H1 (cell line): ENCODE results near the gene LIMK1. TPM values are rescaled to one million over a fixed set of nuclear protein-coding genes. Genes with fewer than 3 reads are reported as not detected.

Source experiments
- CTCF ChIA-PET: fragments of 300-600 bp; sonication (Branson Sonifier 250); formaldehyde crosslinking; loops from one replicate; lab custom pipeline; 2021; ENCODE audit not compliant: partially characterized antibody; lab: Charles Lee
- POLR2A ChIA-PET: fragments of 300-600 bp; sonication (Branson Sonifier 250); formaldehyde crosslinking; loops from one replicate; lab custom pipeline; 2021; ENCODE audit warnings: inconsistent platforms; ENCODE audit not compliant: partially characterized antibody; lab: Charles Lee
- DNase-seq, 2 experiments: peaks; one replicate each; pipeline versions ENCODE4 v3.0.0 to v3.0.0-alpha.2; 2010 to 2022; ENCODE audit warnings: low spot score in 2 of 2, low read depth in 1 of 2, mixed read lengths in 1 of 2
- FAIRE-seq: peaks from 2 replicates; lab custom pipeline; 2011; peaks lifted over from hg19 to GRCh38; lab: Jason Lieb, UNC
- H2AFZ ChIP-seq: 2 replicates; pipeline ENCODE4 v1.8.1; 2012; ENCODE audit warnings: low read length, inconsistent platforms
- H2AK5ac ChIP-seq: 2 replicates; pipeline ENCODE4 v1.6.1; 2013; ENCODE audit warnings: low read depth, low read length
- H2BK120ac ChIP-seq: replicated peaks from 2 replicates; pipeline ENCODE3; 2013; ENCODE audit warnings: low read depth, low read length, inconsistent platforms
- H2BK12ac ChIP-seq: 2 replicates; pipeline ENCODE4 v1.6.1; 2013; ENCODE audit warnings: low read depth, low read length
- H2BK15ac ChIP-seq: 2 replicates; pipeline ENCODE4 v1.6.1; 2013; ENCODE audit warnings: low read length
- H2BK20ac ChIP-seq: 2 replicates; pipeline ENCODE4 v1.6.1; 2013; ENCODE audit warnings: low read length
- H2BK5ac ChIP-seq: 2 replicates; pipeline ENCODE4 v1.6.1; 2013; ENCODE audit warnings: low read depth, low read length
- H3K14ac ChIP-seq: 2 replicates; pipeline ENCODE4 v1.6.1; 2013; ENCODE audit warnings: inconsistent platforms; ENCODE audit not compliant: insufficient read length
- H3K18ac ChIP-seq: 2 replicates; pipeline ENCODE4 v1.6.1; 2013; ENCODE audit warnings: low read length; ENCODE audit errors: extremely low read depth
- H3K23ac ChIP-seq: 2 replicates; pipeline ENCODE4 v1.6.1; 2013; ENCODE audit warnings: inconsistent platforms; ENCODE audit not compliant: insufficient read length
- H3K23me2 ChIP-seq: 2 replicates; pipeline ENCODE4 v1.6.1; 2013; ENCODE audit warnings: low read depth, low read length
- H3K27ac ChIP-seq: 2 replicates; pipeline ENCODE4 v1.6.1; 2011; ENCODE audit warnings: low read depth, low read length, inconsistent platforms
- H3K27me3 ChIP-seq, 4 experiments: replicated peaks in 1 of 4; 1 replicate in 1 of 4; 2 replicates in 3 of 4; pipeline versions ENCODE4 v1.6.1 to v1.8.1; 2011 to 2013; ENCODE audit warnings: low read length in 3 of 4, mild to moderate bottlenecking in 3 of 4, inconsistent platforms in 2 of 4, mixed read lengths in 2 of 4, moderate library complexity in 1 of 4; ENCODE audit not compliant: control insufficient read depth in 3 of 4, insufficient read depth in 3 of 4; ENCODE audit errors: extremely low read depth in 1 of 4
- H3K36me3 ChIP-seq, 4 experiments: 2 replicates each; pipeline versions ENCODE4 v1.6.1 to v1.8.1; 2011 to 2013; ENCODE audit warnings: mild to moderate bottlenecking in 4 of 4, low read length in 3 of 4, moderate library complexity in 2 of 4, control low read depth in 1 of 4, inconsistent platforms in 1 of 4; ENCODE audit not compliant: insufficient read depth in 4 of 4, control insufficient read depth in 2 of 4
- H3K4ac ChIP-seq: replicated peaks from 2 replicates; pipeline ENCODE3; 2013; ENCODE audit warnings: low read length, low read depth, mixed read lengths, inconsistent platforms; ENCODE audit not compliant: insufficient read length
- H3K4me1 ChIP-seq, 4 experiments: replicated peaks in 1 of 4; 1 replicate in 1 of 4; 2 replicates in 3 of 4; pipeline versions ENCODE4 v1.6.1 to v1.8.1; 2011 to 2013; ENCODE audit warnings: low read length in 3 of 4, inconsistent platforms in 2 of 4, mixed read lengths in 1 of 4; ENCODE audit not compliant: insufficient read depth in 4 of 4, control insufficient read depth in 3 of 4
- H3K4me2 ChIP-seq, 2 experiments: 2 replicates each; pipeline versions ENCODE4 v1.6.1 to v1.8.1; 2011 to 2013; ENCODE audit warnings: low read depth in 2 of 2, low read length in 2 of 2, control low read depth in 1 of 2, inconsistent platforms in 1 of 2, mild to moderate bottlenecking in 1 of 2; ENCODE audit not compliant: insufficient read depth in 1 of 2
- H3K4me3 ChIP-seq, 4 experiments: fragments of 200-600, 300-600 bp in 1 of 4; sonication (generic), shearing (Covaris generic), sonication (Bioruptor Twin) in 1 of 4; 2 replicates each; pipeline versions ENCODE4 v1.5.1 to v1.8.1; 2011 to 2016; ENCODE audit warnings: low read length in 4 of 4, low read depth in 3 of 4, control low read depth in 2 of 4, inconsistent platforms in 2 of 4, mild to moderate bottlenecking in 2 of 4, mixed read lengths in 1 of 4, moderate library complexity in 1 of 4; ENCODE audit not compliant: insufficient read depth in 2 of 4; ENCODE audit errors: extremely low read depth in 1 of 4
- H3K56ac ChIP-seq: replicated peaks from 2 replicates; pipeline ENCODE3; 2013; ENCODE audit warnings: low read depth, mild to moderate bottlenecking, mixed read lengths, low read length, inconsistent platforms; ENCODE audit not compliant: insufficient read length
- H3K79me1 ChIP-seq: 2 replicates; pipeline ENCODE4 v1.6.1; 2013; ENCODE audit warnings: low read depth, low read length, control low read depth
- H3K79me2 ChIP-seq, 2 experiments: 2 replicates each; pipeline versions ENCODE4 v1.6.1 to v1.8.1; 2012 to 2013; ENCODE audit warnings: low read length in 2 of 2, mild to moderate bottlenecking in 2 of 2, inconsistent platforms in 1 of 2; ENCODE audit not compliant: insufficient read depth in 2 of 2, control insufficient read depth in 1 of 2
- H3K9ac ChIP-seq, 4 experiments: replicated peaks in 1 of 4; 1 replicate in 1 of 4; 2 replicates in 3 of 4; pipeline versions ENCODE4 v1.6.1 to v1.8.1; 2011 to 2013; ENCODE audit warnings: low read depth in 3 of 4, low read length in 3 of 4, control low read depth in 2 of 4, mild to moderate bottlenecking in 2 of 4, moderate library complexity in 2 of 4, inconsistent platforms in 1 of 4; ENCODE audit errors: extremely low read depth in 1 of 4
- H3K9me3 ChIP-seq, 2 experiments: 2 replicates each; pipeline versions ENCODE4 v1.6.1 to v1.8.1; 2012 to 2013; ENCODE audit warnings: mild to moderate bottlenecking in 2 of 2, moderate library complexity in 2 of 2, control low read depth in 1 of 2, inconsistent platforms in 1 of 2, low read depth in 1 of 2, low read length in 1 of 2, mixed read lengths in 1 of 2; ENCODE audit not compliant: insufficient read depth in 2 of 2
- H4K20me1 ChIP-seq, 2 experiments: replicated peaks in 1 of 2; 2 replicates each; pipeline versions ENCODE3 to v1.8.1; 2011 to 2013; ENCODE audit warnings: inconsistent platforms in 2 of 2, low read length in 2 of 2, mild to moderate bottlenecking in 1 of 2; ENCODE audit not compliant: insufficient read depth in 2 of 2, control insufficient read depth in 1 of 2
- H4K5ac ChIP-seq: 2 replicates; pipeline ENCODE4 v1.6.1; 2013; ENCODE audit warnings: low read length, low read depth, mixed read lengths, inconsistent platforms; ENCODE audit not compliant: insufficient read length
- H4K8ac ChIP-seq: 2 replicates; pipeline ENCODE4 v1.8.0; 2013; ENCODE audit warnings: mild to moderate bottlenecking, moderate library complexity, low read length, inconsistent platforms; ENCODE audit not compliant: insufficient read depth; ENCODE audit errors: extremely low read depth
- H4K91ac ChIP-seq: replicated peaks from 2 replicates; pipeline ENCODE3; 2013; ENCODE audit warnings: low read length, mixed read lengths, inconsistent platforms; ENCODE audit not compliant: insufficient read length
- SP4 ChIP-seq: IDR thresholded peaks from 2 replicates; pipeline ENCODE4 v1.6.1; 2012; ENCODE audit warnings: low read length, inconsistent platforms
- WGBS, 2 experiments: shearing (Covaris generic) in 1 of 2; methylation state at CpG; one replicate each; pipeline versions ENCODE4 v1.1.6 to v1.1.7; 2013 to 2015; ENCODE audit warnings: low lambda C conversion rate in 2 of 2, mixed read lengths in 2 of 2, inconsistent platforms in 1 of 2, low coverage in 1 of 2, missing lambda C conversion rate in 1 of 2; ENCODE audit not compliant: insufficient replicate concordance in 2 of 2, insufficient coverage in 1 of 2, insufficient read length in 1 of 2; ENCODE audit errors: extremely low coverage in 1 of 2, missing lambda C conversion rate in 1 of 2; 5-methylcytosine and 5-hydroxymethylcytosine counted together
- polyA plus RNA-seq, 7 experiments: library from polyadenylated mRNA; depleted of rRNA in 3 of 7; stranded (reverse) in 5 of 7; unstranded in 2 of 7; fragments of >200 nt in 5 of 7; fragments of 200-250 nt in 2 of 7; gene quantifications; 1 replicate in 5 of 7; 2 replicates in 1 of 7; 4 replicates in 1 of 7; pipeline versions ENCODE4 v1.2.1 to v1.2.3, GENCODE V29; 2011 to 2013; ENCODE audit warnings: missing spikeins in 2 of 7, mixed read lengths in 2 of 7
- total RNA-seq: library from RNA; stranded (reverse); fragmentation: NEBNext Ultra II Directional; extraction: Animal tissue kit (Norgen Biotek cat#: 25700); gene quantifications from 2 replicates; pipeline ENCODE4 v1.2.1, GENCODE V29; 2021

Gene LIMK1
- total and polyA plus RNA-seq, 2 of the 8 experiments (the other 6 are each of a cell fraction or from before 2014, with no cell fraction given), result 93.5 to 108 TPM

GRCh38 chr7:74057987-74058386, 25.6 kb upstream of the LIMK1 start:
- no peak overlapping the region for H2BK120ac ChIP-seq
- no peak overlapping the region for H4K8ac ChIP-seq
- H4K5ac ChIP-seq, result no peak overlapping the region
- no peaks in the 10 kb centered on the region for H3K9me3 ChIP-seq
- no peak overlapping the region for H2BK15ac ChIP-seq
- no peak overlapping the region for H3K23ac ChIP-seq
- H3K14ac ChIP-seq, result no peak overlapping the region
- H3K23me2 ChIP-seq, result peaks cover 7% of the 10 kb centered on the region; the same call in 1 of the 2 replicates
- H3K79me2 ChIP-seq, result no peaks in the 10 kb centered on the region
- no peak for DNase-seq
- no peak overlapping the region for H3K56ac ChIP-seq
- H3K18ac ChIP-seq, result no peak overlapping the region
- H4K20me1 ChIP-seq, result no peaks in the 10 kb centered on the region
- H3K4ac ChIP-seq, result no peak overlapping the region
- H2BK5ac ChIP-seq, result no peak overlapping the region
- H2BK20ac ChIP-seq, result no peak overlapping the region
- H3K4me2 ChIP-seq, result no peak overlapping the region
- no peak overlapping the region for H3K27ac ChIP-seq
- no peak overlapping the region for H2BK12ac ChIP-seq
- FAIRE-seq, result no peak
- H2AK5ac ChIP-seq, result no peak overlapping the region
- no peak overlapping the region for H4K91ac ChIP-seq
- no peaks in the 10 kb centered on the region for H3K79me1 ChIP-seq
- POLR2A ChIA-PET, result no interaction called here
- no peak overlapping the region for H2AFZ ChIP-seq
- 100% methylated on average over 1 of the region's 1 CpG; no CpG with 5 or more reads in 1 of the 2 experiments for WGBS, 2 experiments
- H3K9ac ChIP-seq, result no peak overlapping the region
- peaks cover 0 to 3% (median 0%) of the 10 kb centered on the region in 4 experiments; a peak in 1 of 7 replicates for H3K27me3 ChIP-seq
- H3K4me3 ChIP-seq, result no peak overlapping the region
- no peaks in the 10 kb centered on the region for H3K36me3 ChIP-seq
- no peaks in the 10 kb centered on the region; a peak in 1 of 7 replicates for H3K4me1 ChIP-seq
- TF ChIP-seq SP4, result no peak
- TF ChIP-seq, all 59 proteins: peak for 0
- CTCF ChIA-PET, result interaction anchor here (0.6 to 3.6 kb wide), 4 partner anchors 14 to 153 kb away, joined by 3 to 12 read pairs (median 6); no protein-coding TSS in a partner anchor
